ENCODE results near the gene ZNRF1. TPM values are rescaled to one million over a fixed set of nuclear protein-coding genes. Genes with fewer than 3 reads are reported as not detected.

The ZNRF1 gene
- total and polyA plus RNA-seq, 2 of the 13 experiments (the other 11 are each of a cell fraction or from before 2014, with no cell fraction given) = 43.9 to 58.7 TPM

DNA sequence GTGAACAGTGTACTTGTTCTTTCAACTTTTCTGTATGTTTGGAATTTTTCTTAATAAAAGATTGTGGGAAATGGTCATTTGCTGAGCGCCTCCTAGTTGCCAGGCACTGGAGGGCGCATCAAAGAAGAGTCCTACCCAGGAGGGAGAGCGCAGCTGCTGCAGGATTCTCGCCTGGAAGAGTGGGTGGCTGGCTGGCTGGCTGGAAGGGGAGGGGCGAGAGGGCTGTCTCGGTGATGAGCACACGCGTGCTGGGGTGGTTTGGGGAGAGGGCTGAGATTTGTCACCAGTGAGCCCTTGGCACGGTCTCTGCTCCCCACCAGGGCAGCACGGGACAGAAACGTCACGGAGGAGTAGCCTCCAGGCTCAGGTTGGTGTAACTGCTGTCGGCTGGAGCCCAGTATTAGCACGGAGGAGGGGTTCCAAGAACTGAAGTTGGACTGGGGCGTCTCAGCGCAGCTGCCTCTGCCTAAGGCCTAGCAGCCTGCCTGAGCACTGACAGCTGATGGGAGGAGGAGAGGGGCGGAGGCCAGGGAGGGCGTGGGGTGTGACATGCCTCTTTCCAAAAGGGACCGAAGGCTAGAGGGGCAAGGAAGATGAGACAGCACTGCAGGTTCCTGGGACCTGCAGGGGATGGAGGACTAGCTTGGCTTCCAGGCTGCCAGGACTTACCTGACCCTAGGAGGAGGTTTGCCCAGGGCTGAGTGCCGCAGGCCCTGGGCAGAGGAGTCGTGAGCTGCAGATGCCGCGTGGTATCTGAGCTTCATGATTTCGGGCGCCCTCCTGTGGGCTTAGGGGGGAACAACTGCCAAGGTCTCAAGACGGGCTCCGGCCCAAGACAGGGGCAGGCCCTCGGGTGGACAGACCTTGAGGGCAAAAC lies 112.1 kb downstream of the ZNRF1 start (continued):
- TF ChIP-seq, protein P1, sequence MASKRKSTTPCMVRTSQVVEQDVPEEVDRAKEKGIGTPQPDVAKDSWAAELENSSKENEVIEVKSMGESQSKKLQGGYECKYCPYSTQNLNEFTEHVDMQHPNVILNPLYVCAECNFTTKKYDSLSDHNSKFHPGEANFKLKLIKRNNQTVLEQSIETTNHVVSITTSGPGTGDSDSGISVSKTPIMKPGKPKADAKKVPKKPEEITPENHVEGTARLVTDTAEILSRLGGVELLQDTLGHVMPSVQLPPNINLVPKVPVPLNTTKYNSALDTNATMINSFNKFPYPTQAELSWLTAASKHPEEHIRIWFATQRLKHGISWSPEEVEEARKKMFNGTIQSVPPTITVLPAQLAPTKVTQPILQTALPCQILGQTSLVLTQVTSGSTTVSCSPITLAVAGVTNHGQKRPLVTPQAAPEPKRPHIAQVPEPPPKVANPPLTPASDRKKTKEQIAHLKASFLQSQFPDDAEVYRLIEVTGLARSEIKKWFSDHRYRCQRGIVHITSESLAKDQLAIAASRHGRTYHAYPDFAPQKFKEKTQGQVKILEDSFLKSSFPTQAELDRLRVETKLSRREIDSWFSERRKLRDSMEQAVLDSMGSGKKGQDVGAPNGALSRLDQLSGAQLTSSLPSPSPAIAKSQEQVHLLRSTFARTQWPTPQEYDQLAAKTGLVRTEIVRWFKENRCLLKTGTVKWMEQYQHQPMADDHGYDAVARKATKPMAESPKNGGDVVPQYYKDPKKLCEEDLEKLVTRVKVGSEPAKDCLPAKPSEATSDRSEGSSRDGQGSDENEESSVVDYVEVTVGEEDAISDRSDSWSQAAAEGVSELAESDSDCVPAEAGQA (IDR thresholded peaks at IDR 0.05; ENCODE audit: low read depth) = no peak
- TF ChIP-seq, protein P1 (CRISPR knock-in tag; IDR thresholded peaks at IDR 0.05; ENCODE audit: borderline replicate concordance) = no peak
- peak; percentile 73 for TF ChIP-seq ZEB1 (IDR thresholded peaks at IDR 0.05; ENCODE audit: insufficient replicate concordance, low read depth)
- TF ChIP-seq, protein P2, sequence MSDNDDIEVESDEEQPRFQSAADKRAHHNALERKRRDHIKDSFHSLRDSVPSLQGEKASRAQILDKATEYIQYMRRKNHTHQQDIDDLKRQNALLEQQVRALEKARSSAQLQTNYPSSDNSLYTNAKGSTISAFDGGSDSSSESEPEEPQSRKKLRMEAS (IDR thresholded peaks at IDR 0.05) = peak; percentile 74
- no peak for TF ChIP-seq WIZ (CRISPR knock-in tag; IDR thresholded peaks at IDR 0.05)
- TF ChIP-seq HIVEP1 (CRISPR knock-in tag; IDR thresholded peaks at IDR 0.05) = no peak
- TF ChIP-seq SIX1 (CRISPR knock-in tag; IDR thresholded peaks at IDR 0.05; ENCODE audit: borderline replicate concordance) = no peak
- TF ChIP-seq ZNF326 (CRISPR knock-in tag; IDR thresholded peaks at IDR 0.05; ENCODE audit: borderline replicate concordance) = peak; percentile 18
- no peak for TF ChIP-seq ZNF879 (CRISPR knock-in tag; IDR thresholded peaks at IDR 0.05)
- no peak for TF ChIP-seq ATF1 (CRISPR knock-in tag; IDR thresholded peaks at IDR 0.05)
- TF ChIP-seq, protein P3, sequence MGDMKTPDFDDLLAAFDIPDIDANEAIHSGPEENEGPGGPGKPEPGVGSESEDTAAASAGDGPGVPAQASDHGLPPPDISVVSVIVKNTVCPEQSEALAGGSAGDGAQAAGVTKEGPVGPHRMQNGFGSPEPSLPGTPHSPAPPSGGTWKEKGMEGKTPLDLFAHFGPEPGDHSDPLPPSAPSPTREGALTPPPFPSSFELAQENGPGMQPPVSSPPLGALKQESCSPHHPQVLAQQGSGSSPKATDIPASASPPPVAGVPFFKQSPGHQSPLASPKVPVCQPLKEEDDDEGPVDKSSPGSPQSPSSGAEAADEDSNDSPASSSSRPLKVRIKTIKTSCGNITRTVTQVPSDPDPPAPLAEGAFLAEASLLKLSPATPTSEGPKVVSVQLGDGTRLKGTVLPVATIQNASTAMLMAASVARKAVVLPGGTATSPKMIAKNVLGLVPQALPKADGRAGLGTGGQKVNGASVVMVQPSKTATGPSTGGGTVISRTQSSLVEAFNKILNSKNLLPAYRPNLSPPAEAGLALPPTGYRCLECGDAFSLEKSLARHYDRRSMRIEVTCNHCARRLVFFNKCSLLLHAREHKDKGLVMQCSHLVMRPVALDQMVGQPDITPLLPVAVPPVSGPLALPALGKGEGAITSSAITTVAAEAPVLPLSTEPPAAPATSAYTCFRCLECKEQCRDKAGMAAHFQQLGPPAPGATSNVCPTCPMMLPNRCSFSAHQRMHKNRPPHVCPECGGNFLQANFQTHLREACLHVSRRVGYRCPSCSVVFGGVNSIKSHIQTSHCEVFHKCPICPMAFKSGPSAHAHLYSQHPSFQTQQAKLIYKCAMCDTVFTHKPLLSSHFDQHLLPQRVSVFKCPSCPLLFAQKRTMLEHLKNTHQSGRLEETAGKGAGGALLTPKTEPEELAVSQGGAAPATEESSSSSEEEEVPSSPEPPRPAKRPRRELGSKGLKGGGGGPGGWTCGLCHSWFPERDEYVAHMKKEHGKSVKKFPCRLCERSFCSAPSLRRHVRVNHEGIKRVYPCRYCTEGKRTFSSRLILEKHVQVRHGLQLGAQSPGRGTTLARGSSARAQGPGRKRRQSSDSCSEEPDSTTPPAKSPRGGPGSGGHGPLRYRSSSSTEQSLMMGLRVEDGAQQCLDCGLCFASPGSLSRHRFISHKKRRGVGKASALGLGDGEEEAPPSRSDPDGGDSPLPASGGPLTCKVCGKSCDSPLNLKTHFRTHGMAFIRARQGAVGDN (CRISPR knock-in tag; IDR thresholded peaks at IDR 0.05) = peak; percentile 92
- no peak for TF ChIP-seq ZNF343 (CRISPR knock-in tag; IDR thresholded peaks at IDR 0.05)
- TF ChIP-seq NFKBIZ (CRISPR knock-in tag; IDR thresholded peaks at IDR 0.05) = peak; percentile 88
- TF ChIP-seq, protein P4, sequence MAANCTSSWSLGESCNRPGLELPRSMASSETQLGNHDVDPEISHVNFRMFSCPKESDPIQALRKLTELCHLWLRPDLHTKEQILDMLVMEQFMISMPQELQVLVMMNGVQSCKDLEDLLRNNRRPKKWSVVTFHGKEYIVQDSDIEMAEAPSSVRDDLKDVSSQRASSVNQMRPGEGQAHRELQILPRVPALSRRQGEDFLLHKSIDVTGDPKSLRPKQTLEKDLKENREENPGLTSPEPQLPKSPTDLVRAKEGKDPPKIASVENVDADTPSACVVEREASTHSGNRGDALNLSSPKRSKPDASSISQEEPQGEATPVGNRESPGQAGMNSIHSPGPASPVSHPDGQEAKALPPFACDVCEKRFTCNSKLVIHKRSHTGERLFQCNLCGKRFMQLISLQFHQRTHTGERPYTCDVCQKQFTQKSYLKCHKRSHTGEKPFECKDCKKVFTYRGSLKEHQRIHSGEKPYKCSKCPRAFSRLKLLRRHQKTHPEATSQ (CRISPR knock-in tag; IDR thresholded peaks at IDR 0.05; ENCODE audit: borderline replicate concordance) = no peak
- no peak for TF ChIP-seq SKI (IDR thresholded peaks at IDR 0.05; ENCODE audit: partially characterized antibody)
- TF ChIP-seq PHB2 (IDR thresholded peaks at IDR 0.05; ENCODE audit: partially characterized antibody) = no peak
- no peak for TF ChIP-seq ZNF773 (CRISPR knock-in tag; IDR thresholded peaks at IDR 0.05; ENCODE audit: borderline replicate concordance)
- no peak for TF ChIP-seq MLLT10 (CRISPR knock-in tag; IDR thresholded peaks at IDR 0.05)
- no peak for TF ChIP-seq HMGA1 (CRISPR knock-in tag; conservative IDR thresholded peaks at IDR 0.05)

Measured in HepG2 (cell line).